ENCODE data around the gene TTF2.

The TTF2 gene

DNA sequence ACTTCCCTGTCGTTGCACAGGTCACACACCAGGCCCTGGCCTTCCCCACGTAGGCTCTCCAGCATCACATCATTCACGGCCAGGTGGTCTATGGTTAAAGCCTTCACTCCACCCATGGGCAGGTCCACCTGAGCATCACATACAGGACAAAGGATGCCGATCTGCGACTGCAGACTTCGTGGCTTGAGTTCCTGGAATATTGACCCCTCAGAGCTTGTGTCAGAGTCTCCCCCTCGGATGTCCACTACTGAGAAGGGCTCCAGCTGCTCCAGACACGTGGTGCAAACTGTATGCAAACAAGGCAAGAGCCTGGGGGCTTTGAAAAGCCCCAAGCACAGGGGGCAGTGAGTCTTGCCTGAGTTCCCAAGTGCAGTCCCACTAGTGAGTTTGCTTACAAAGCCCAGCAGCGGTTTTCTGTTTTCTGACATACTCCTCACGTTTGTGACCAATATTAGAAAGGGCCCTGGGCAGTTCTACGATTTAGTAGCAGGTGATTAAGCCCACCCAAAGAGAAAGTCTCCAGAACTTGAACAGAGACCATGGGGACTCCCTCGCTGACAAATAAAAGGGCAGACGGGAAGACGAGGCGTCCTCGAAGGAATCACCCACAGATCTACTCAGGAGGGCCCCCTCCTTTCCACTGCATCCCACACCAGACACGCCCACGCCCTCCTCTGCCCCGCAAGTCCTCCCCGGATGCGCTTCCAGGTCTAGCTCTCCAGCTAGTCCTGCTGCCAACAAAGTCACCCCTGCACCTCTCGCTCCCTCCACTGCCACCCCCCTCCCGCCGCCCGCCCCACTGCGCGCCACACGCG is 60.9 kb downstream of the TTF2 start:
- no peak for TF ChIP-seq CTCF (IDR thresholded peaks at IDR 0.05; ENCODE audit: low read depth, low read length)
- DNase-seq (ENCODE audit: extremely low read depth, low read depth), result no peak

DNA sequence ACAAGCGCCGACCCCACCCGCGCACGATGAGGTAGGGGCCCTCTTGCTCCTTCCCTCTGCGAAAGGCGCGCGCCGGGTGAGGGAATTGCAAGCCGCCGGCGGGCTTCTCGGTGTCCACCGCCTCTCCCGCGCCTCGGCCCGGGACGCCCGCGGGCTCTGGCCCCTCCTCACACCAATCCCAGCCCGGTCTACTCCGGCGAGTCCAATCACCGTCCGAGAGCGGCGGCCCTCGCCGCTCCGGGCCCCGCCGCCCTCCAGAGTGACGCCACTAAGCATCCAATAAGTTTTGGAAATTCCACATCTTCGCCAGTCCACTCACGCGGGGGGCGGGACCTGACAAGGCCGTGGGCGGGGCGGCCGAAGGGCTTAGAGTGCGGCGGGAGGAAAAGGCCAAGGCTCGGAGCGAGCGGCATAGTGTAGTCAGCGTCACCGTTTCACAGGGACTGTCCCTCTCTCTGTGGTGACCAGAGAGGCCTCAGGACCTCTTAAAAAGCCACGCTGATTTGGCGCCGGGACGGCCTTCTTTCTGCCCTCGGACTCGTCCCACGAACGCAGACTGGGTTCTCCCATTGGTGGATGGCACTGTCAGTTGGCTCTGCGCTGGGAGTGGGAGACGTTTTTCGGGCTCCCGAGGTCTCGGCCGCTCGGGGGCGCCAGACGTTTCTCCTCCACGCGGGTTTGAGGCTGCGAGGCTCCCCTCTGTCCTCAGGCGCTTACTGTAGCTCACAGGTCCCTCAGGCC is 61.6 kb downstream of the TTF2 start, which contains the start of gene TRIM45:
Gene TRIM45 (minus strand): TSS at position 161 of the 741 bp plus-strand sequence. CDS start 548 bp downstream, outside the sequence.
- DNase-seq (ENCODE audit: extremely low read depth, low read depth), result peak; percentile 89
- peak; percentile 88 for TF ChIP-seq CTCF (IDR thresholded peaks at IDR 0.05; ENCODE audit: low read depth, low read length)

DNA sequence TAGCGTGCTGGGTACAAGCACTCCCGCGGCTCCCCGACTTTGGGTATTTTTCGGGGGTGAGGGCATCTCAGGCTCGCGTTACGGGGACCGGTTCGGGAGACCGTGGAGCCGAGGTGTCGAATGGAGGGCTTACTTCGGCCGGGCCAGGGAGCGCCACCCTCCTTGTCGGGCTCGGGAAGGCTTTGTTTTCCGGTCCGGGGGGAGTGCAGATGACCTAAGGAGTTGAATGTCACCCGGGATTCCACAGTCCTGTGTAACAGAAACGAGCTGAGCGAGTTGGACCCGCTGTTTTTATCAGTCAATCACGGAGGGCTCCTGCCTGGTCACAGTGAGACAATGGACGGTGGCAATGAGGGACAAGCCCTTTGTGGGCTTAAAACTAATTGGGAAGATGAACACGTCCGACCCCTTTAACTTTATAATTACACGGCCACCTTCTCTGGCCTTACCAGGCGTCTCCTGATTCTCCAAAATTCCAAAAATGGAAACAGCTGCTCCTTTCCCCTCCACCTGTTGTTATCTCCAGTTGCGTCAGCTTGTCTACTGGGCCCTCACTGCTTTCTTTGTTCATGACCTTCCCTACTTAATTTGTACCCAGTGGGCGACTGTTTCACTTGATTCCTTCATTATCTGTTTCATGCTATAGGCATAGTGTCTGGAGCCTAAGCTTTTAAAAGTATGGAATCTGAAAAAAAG is 62.4 kb downstream of the TTF2 start:
- no peak for TF ChIP-seq CTCF (IDR thresholded peaks at IDR 0.05; ENCODE audit: low read depth, low read length)
- DNase-seq (ENCODE audit: extremely low read depth, low read depth), result no peak

- DNase-seq (ENCODE audit: extremely low read depth, low read depth), result no peak
- no peak for TF ChIP-seq CTCF (IDR thresholded peaks at IDR 0.05; ENCODE audit: low read depth, low read length)
Observed at GRCh38 chr1:117123274-117123673, 63.1 kb downstream of the TTF2 start.

- TF ChIP-seq CTCF (IDR thresholded peaks at IDR 0.05; ENCODE audit: low read depth, low read length), result no peak
- no peak for DNase-seq (ENCODE audit: extremely low read depth, low read depth)
Observed at GRCh38 chr1:117124661-117125060, 64.5 kb downstream of the TTF2 start.

DNA sequence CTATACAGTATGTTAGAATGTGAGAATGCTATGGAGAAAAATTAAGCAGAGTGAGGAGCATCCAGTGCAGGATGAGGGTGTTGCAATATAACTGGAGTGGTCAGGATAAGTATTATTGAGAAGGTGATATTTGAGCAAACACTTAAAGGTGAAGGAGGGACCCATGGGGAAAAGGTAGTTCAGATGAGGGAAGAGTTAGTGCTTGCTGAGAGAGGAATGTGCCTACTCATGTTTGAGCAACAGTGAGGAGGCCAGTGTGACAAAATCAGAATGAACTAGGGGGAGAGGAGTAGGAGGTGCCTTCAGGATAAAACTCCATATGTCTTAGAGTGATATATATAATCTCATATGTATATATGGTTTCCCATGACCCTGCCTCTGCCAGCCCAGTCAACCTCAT is 67.7 kb downstream of the TTF2 start:
- no peak for DNase-seq (ENCODE audit: extremely low read depth, low read depth)

More for the DNA sequence above, 67.7 kb downstream of the TTF2 start:
- no peak for TF ChIP-seq CTCF (IDR thresholded peaks at IDR 0.05; ENCODE audit: low read depth, low read length)

Data from AG09319 (cell line).